Measurements from ENCODE around the gene STEAP1B. TPM values are rescaled to one million over a fixed set of nuclear protein-coding genes. Genes with fewer than 3 reads are reported as not detected.

The STEAP1B gene
- total and polyA plus RNA-seq, 2 of the 4 experiments (the other 2 are of a cell fraction): 7.9 to 13.8 TPM

DNA sequence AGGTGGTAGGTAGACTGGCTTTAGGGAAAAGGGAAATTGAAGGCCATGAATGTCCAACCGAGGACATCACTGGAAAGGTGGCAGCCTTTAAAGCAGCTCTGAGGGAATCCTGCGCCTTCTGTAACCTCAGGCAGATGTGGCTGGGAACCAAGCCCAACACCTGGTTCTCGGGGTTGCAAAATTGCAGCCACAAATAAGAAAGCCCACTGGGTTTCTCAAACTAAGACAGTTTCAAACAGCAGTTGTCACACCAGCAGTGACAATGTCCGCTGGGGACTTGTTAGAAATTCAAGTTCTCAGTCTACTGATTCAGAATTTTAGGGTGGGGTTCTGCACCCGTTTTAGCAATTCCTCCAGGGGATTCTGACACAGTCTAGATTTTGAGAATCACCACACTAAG, 42.7 kb upstream of the STEAP1B start:
- no peaks in the 10 kb centered on the region for H3K79me1 ChIP-seq (ENCODE audit: low read depth in 1 of 2, low read length in 2 of 2)
- BruUV-seq (replicated peaks): no TSS peak
- H2AK5ac ChIP-seq (ENCODE audit: low read depth, low read length): no peak overlapping the region
- H3K18ac ChIP-seq (ENCODE audit: low read depth, low read length): no peak overlapping the region
- ChIA-PET CTCF (no interaction called here), POLR2A (ENCODE audit: unreplicated experiment) (no interaction called here)
- H3K14ac ChIP-seq (replicated peaks; ENCODE audit: low read depth, low read length): no peak overlapping the region
- H3K4me2 ChIP-seq (ENCODE audit: low read depth, low read length): no peak overlapping the region
- intact Hi-C loops (cut with micrococcal nuclease): no loop called here
- H3K56ac ChIP-seq (ENCODE audit: extremely low read depth, insufficient read depth, low read length): no peak overlapping the region
- H4K20me1 ChIP-seq (ENCODE audit: insufficient read depth, low read length): no peaks in the 10 kb centered on the region
- no peak overlapping the region for H4K8ac ChIP-seq (ENCODE audit: low read depth in 2 of 2, low read length in 2 of 2)
- no peak overlapping the region for H3K27ac ChIP-seq (ENCODE audit: insufficient read depth, low read length)
- dilution Hi-C loops (cut with HindIII; ENCODE audit: low sequenced_read_pairs, unreplicated experiment): no loop called here
- TF ChIP-seq, protein P1, sequence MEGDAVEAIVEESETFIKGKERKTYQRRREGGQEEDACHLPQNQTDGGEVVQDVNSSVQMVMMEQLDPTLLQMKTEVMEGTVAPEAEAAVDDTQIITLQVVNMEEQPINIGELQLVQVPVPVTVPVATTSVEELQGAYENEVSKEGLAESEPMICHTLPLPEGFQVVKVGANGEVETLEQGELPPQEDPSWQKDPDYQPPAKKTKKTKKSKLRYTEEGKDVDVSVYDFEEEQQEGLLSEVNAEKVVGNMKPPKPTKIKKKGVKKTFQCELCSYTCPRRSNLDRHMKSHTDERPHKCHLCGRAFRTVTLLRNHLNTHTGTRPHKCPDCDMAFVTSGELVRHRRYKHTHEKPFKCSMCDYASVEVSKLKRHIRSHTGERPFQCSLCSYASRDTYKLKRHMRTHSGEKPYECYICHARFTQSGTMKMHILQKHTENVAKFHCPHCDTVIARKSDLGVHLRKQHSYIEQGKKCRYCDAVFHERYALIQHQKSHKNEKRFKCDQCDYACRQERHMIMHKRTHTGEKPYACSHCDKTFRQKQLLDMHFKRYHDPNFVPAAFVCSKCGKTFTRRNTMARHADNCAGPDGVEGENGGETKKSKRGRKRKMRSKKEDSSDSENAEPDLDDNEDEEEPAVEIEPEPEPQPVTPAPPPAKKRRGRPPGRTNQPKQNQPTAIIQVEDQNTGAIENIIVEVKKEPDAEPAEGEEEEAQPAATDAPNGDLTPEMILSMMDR (conservative IDR thresholded peaks at IDR 0.05; ENCODE audit: low read depth, low read length): no peak
- no peak for TF ChIP-seq RAD21 (IDR thresholded peaks at IDR 0.05; ENCODE audit: low read length)
- TF ChIP-seq CHD1 (IDR thresholded peaks at IDR 0.05; ENCODE audit: low read depth, low read length): no peak
- no peak for TF ChIP-seq CEBPB (IDR thresholded peaks at IDR 0.05; ENCODE audit: low read depth, low read length)
- no peak for TF ChIP-seq BHLHE40 (IDR thresholded peaks at IDR 0.05; ENCODE audit: low read depth, low read length)
- TF ChIP-seq MAFK (IDR thresholded peaks at IDR 0.05; ENCODE audit: low read depth, low read length): no peak
- H4K5ac ChIP-seq (ENCODE audit: low read depth, low read length): no peak overlapping the region
- DNase-seq (no peak), ATAC-seq (ENCODE audit: low read depth) (no peak)
- peaks cover 22% of the 10 kb centered on the region for H3K27me3 ChIP-seq (ENCODE audit: control insufficient read depth, insufficient read depth, low read length)
- H3K23ac ChIP-seq (ENCODE audit: low read depth, low read length): no peak overlapping the region
- H2BK120ac ChIP-seq (ENCODE audit: low read depth, low read length): no peak overlapping the region
- no peak overlapping the region for H3K4me3 ChIP-seq (ENCODE audit: insufficient read depth, low read depth, low read length)
- H2BK20ac ChIP-seq (ENCODE audit: low read depth, low read length): no peak overlapping the region
- H2BK5ac ChIP-seq (ENCODE audit: low read depth, low read length, poor library complexity, severe bottlenecking): no peak overlapping the region
- no peaks in the 10 kb centered on the region for H3K36me3 ChIP-seq (ENCODE audit: control insufficient read depth, insufficient read depth, low read length)
- H2AK9ac ChIP-seq (replicated peaks; ENCODE audit: low read depth, low read length, poor library complexity): no peak overlapping the region
- H3K9me3 ChIP-seq (ENCODE audit: control insufficient read depth, insufficient read depth, low read length): no peaks in the 10 kb centered on the region
- in situ Hi-C loops (cut with MboI; ENCODE audit: low sequenced_read_pairs): no loop called here
- no peak overlapping the region for H2AFZ ChIP-seq (replicated peaks; ENCODE audit: low read length, poor library complexity)
- no peaks in the 10 kb centered on the region for H3K4me1 ChIP-seq (ENCODE audit: control insufficient read depth, insufficient read depth, low read length)
- H4K91ac ChIP-seq (ENCODE audit: insufficient read depth, low read depth, low read length): no peak overlapping the region
- H3K9me1 ChIP-seq (ENCODE audit: insufficient read depth, low read length): no peaks in the 10 kb centered on the region; the same call in 1 of the 2 replicates
- H2BK15ac ChIP-seq (ENCODE audit: low read depth, low read length): no peak overlapping the region
- no peak overlapping the region for H3K4ac ChIP-seq (ENCODE audit: low read depth, low read length)
- WGBS, 2 experiments (ENCODE audit: extremely low coverage in 2 of 2, insufficient read length in 1 of 2): 100% methylated on average over 2 of the region's 5 CpGs; no CpG with 5 or more reads in 1 of the 2 experiments
- H3K9ac ChIP-seq (ENCODE audit: low read depth, low read length): no peak overlapping the region
